ENCODE measurements around the gene ZNF462.

- TF ChIP-seq TEAD4 (IDR thresholded peaks at IDR 0.05): no peak
- TF ChIP-seq ZBTB7A (IDR thresholded peaks at IDR 0.05; ENCODE audit: low read depth): no peak
- TF ChIP-seq, protein P1, sequence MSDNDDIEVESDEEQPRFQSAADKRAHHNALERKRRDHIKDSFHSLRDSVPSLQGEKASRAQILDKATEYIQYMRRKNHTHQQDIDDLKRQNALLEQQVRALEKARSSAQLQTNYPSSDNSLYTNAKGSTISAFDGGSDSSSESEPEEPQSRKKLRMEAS (IDR thresholded peaks at IDR 0.05): no peak
- no peak for TF ChIP-seq CREB1 (IDR thresholded peaks at IDR 0.05; ENCODE audit: low read depth)
- TF ChIP-seq EGR1 (IDR thresholded peaks at IDR 0.05): no peak
- no peak for TF ChIP-seq NFIC (IDR thresholded peaks at IDR 0.05)
- TF ChIP-seq RAD21 (IDR thresholded peaks at IDR 0.05; ENCODE audit: low read depth): no peak
- no peak for TF ChIP-seq CEBPB (IDR thresholded peaks at IDR 0.05)
These were observed 17.9 kb downstream of the ZNF462 start for GRCh38 chr9:106880863-106881262.

Measured in Ishikawa (cell line).